ENCODE results near the gene MPO.

GRCh38 chr17:58329035-58329809 is 48.5 kb upstream of the MPO start:
- TF ChIP-seq CTCF (IDR thresholded peaks at IDR 0.05) (peak; percentile 79), EZH2 (IDR thresholded peaks at IDR 0.05; ENCODE audit: borderline replicate concordance, insufficient read depth, low read depth, low read length, poor library complexity, severe bottlenecking) (no peak)
